ENCODE data around the gene KCNT1. TPM values are rescaled to one million over a fixed set of nuclear protein-coding genes. Genes with fewer than 3 reads are reported as not detected.

KCNT1 gene
- total RNA-seq, result not detected

DNA sequence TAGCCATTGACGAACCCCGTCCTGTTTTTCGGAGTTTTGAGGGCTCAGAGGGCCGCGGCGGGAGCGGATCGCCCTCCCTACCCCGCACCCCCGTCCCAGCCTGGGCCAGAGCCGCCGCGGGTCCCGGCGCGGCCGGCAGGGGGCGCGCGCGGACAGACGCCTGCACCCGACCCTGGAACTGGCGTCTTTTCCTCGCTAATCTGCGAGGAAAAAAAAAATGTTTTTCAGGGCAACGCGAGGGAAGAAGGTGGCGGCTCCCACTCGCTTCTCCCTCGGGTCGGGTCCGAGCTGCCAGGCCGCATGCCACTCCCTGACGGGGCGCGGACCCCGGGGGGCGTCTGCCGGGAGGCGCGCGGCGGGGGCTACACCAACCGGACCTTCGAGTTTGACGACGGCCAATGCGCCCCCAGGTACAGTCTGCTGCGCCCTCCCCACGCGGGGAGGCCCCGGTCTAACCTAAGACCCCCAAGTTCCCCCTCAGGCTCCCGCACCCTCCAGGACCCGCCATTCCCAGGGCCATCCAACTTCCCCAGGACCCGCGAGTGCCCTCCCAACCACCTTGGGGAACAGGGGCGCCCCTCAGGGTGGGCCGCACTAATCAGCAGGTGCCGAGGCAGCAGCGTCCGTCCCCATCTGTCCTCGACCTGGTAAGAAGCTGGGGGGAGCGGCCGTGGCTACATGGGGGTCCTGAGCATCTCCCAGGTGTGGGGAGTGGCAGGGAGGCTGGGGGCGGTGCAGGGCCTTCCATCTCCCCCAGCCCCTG lies at the start of gene KCNT1:
TSS of gene KCNT1 (plus strand) at position 227 of the 763 bp plus-strand sequence. CDS start at position 301, 74 bp downstream.

DNA sequence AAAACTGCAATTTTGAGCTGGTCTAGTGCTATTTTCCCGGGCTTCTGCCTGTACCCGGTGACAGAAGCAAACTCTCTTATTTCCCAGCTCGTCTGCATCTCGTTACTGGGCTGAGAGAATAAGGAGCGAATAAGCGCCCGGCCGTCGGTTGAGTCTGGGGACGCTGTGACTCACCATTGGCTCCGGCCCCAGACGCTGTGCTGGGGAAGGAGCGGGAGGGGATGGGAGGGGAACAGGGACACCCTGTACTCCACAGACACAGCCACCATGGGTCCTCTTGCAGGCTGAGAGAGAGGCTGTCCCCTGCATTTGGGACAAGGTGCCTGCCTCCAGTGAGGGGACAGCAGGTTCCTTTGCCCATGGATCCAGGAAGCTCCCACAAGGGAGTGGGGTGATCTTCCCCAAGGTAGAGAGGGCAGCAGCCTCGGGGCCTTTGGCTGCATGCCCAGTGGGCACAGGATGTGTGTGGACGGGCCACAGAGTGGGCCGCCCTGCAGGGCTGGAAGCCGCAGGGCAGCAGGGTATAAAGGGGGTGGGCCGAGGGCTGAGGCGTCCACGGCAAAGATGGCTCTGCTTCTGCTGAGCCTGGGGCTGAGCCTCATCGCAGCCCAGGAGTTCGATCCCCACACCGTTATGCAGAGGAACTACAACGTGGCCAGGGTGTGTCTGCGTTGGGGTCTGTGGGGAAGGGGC lies 39.1 kb upstream of the KCNT1 start, which contains the start of gene LCN9:
TSS of gene LCN9 (plus strand) at position 552 of the 693 bp plus-strand sequence. CDS start at position 565, 13 bp downstream.

DNA sequence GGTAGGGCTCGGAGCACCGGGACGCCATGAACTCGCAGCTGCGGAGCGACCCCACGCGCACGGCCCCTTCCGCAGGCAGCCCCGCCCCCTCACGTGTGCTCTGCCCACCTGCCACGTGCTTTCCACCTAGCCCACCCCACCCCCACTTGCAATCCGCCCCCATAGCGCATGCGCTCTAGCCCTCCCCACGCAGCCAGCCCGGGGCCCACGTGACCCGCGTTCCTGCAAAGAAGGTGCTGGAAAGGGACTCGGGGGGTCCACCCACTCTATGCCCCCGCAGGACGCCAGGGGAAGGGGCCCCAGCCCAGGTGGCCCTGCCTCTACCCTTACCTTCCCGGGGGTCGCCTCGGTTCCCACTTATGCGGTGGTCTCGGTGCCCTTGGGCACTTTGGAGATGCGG lies 2.5 kb upstream of the KCNT1 start, which contains the start of gene SOHLH1:
TSS of gene SOHLH1 (minus strand) at position 42 of the 400 bp plus-strand sequence. CDS start at position 28, 14 bp downstream.

Other genes with a start within 250 kb of the KCNT1 start
- under 1 TPM; 0.10 to 0.26 TPM for gene PPP1R26, start 222.4 kb upstream of the KCNT1 start, total RNA-seq
- 10 to 100 TPM; 29.2 to 29.8 TPM for gene MRPS2, start 201.5 kb upstream of the KCNT1 start, total RNA-seq
- gene LCN1, start 180.7 kb upstream of the KCNT1 start, total RNA-seq, result not detected
- not detected for gene OBP2A, start 156.1 kb upstream of the KCNT1 start, total RNA-seq
- gene PAEP, start 140.4 kb upstream of the KCNT1 start, total RNA-seq, result not detected
- gene GLT6D1, start 62.6 kb upstream of the KCNT1 start, total RNA-seq, result not detected
- gene LCN9, start 38.9 kb upstream of the KCNT1 start, total RNA-seq, result not detected
- gene SOHLH1, start 2.7 kb upstream of the KCNT1 start, total RNA-seq, result not detected
- gene CAMSAP1, start 205.4 kb downstream of the KCNT1 start, total RNA-seq, result 10 to 100 TPM; 22.2 to 23.8 TPM